Type B pancreatic cell (in vitro differentiated cells): ENCODE data around the gene DHRS2. TPM values are rescaled to one million over a fixed set of nuclear protein-coding genes. Genes with fewer than 3 reads are reported as not detected.

ENCODE experiments used
- DNase-seq: peaks from one replicate; pipeline ENCODE4 v3.0.0; 2021; ENCODE audit warnings: mixed read lengths; ENCODE audit not compliant: unreplicated experiment; ENCODE audit errors: extremely low spot score
- H3K27ac Mint-ChIP-seq: 2 replicates; pipeline ENCODE4 v1.8.0; 2021; ENCODE audit warnings: mild to moderate bottlenecking, mixed read lengths
- H3K27me3 Mint-ChIP-seq: 2 replicates; pipeline ENCODE4 v1.8.0; 2021; ENCODE audit warnings: mixed read lengths
- H3K36me3 Mint-ChIP-seq: 2 replicates; pipeline ENCODE4 v1.8.0; 2021; ENCODE audit warnings: mixed read lengths
- H3K4me1 Mint-ChIP-seq: one replicate; pipeline ENCODE4 v1.8.0; 2021; ENCODE audit warnings: mixed read lengths; ENCODE audit not compliant: unreplicated experiment
- H3K4me3 Mint-ChIP-seq: 2 replicates; pipeline ENCODE4 v1.8.0; 2021; ENCODE audit warnings: mild to moderate bottlenecking, mixed read lengths
- H3K9me3 Mint-ChIP-seq: 2 replicates; pipeline ENCODE4 v1.8.0; 2021; ENCODE audit warnings: mixed read lengths
- total RNA-seq: library from RNA; stranded (reverse); gene quantifications from 2 replicates; pipeline ENCODE4 v1.2.1, GENCODE V29; 2021; ENCODE audit warnings: low replicate concordance
- TF ChIP-seq, protein P1 (sequence below): fragments of 200-600 bp; sonication (generic); conservative IDR thresholded peaks from 2 replicates; pipeline ENCODE4 v1.5.0; 2021; ENCODE audit warnings: antibody characterized with exemption, mild to moderate bottlenecking

Gene DHRS2
- total RNA-seq, 1 donor from 2014 or later, result 1.4 TPM

GRCh38 chr14:23644919-23645336 lies 8.8 kb downstream of the DHRS2 start:
- DNase-seq, result no peak
- TF ChIP-seq, protein P1, sequence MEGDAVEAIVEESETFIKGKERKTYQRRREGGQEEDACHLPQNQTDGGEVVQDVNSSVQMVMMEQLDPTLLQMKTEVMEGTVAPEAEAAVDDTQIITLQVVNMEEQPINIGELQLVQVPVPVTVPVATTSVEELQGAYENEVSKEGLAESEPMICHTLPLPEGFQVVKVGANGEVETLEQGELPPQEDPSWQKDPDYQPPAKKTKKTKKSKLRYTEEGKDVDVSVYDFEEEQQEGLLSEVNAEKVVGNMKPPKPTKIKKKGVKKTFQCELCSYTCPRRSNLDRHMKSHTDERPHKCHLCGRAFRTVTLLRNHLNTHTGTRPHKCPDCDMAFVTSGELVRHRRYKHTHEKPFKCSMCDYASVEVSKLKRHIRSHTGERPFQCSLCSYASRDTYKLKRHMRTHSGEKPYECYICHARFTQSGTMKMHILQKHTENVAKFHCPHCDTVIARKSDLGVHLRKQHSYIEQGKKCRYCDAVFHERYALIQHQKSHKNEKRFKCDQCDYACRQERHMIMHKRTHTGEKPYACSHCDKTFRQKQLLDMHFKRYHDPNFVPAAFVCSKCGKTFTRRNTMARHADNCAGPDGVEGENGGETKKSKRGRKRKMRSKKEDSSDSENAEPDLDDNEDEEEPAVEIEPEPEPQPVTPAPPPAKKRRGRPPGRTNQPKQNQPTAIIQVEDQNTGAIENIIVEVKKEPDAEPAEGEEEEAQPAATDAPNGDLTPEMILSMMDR, result no peak
- H3K4me3 Mint-ChIP-seq, result no peak overlapping the region
- H3K9me3 Mint-ChIP-seq, result no peaks in the 10 kb centered on the region
- H3K27me3 Mint-ChIP-seq, result peaks cover 8% of the 10 kb centered on the region
- H3K4me1 Mint-ChIP-seq, result no peaks in the 10 kb centered on the region
- no peak overlapping the region for H3K27ac Mint-ChIP-seq
- no peaks in the 10 kb centered on the region for H3K36me3 Mint-ChIP-seq

GRCh38 chr14:23645504-23645811 lies 9.3 kb downstream of the DHRS2 start:
- Mint-ChIP-seq H3K4me1 (no peaks in the 10 kb centered on the region), H3K36me3 (no peaks in the 10 kb centered on the region), H3K27ac (no peak overlapping the region), H3K4me3 (no peak overlapping the region), H3K9me3 (no peaks in the 10 kb centered on the region), H3K27me3 (peaks cover 8% of the 10 kb centered on the region)
- no peak for DNase-seq
- TF ChIP-seq, protein P1, result no peak

- no peak for DNase-seq
- Mint-ChIP-seq H3K4me1 (no peaks in the 10 kb centered on the region), H3K27ac (no peak overlapping the region), H3K36me3 (no peaks in the 10 kb centered on the region), H3K27me3 (peaks cover 8% of the 10 kb centered on the region), H3K4me3 (no peak overlapping the region), H3K9me3 (no peaks in the 10 kb centered on the region)
- TF ChIP-seq, protein P1, result no peak
Measured at GRCh38 chr14:23645812-23646647, 9.9 kb downstream of the DHRS2 start.

- Mint-ChIP-seq H3K36me3 (no peaks in the 10 kb centered on the region), H3K9me3 (no peaks in the 10 kb centered on the region), H3K27ac (no peak overlapping the region), H3K4me1 (no peaks in the 10 kb centered on the region), H3K27me3 (peaks cover 8% of the 10 kb centered on the region), H3K4me3 (no peak overlapping the region)
- TF ChIP-seq, protein P1, result no peak
- no peak for DNase-seq
Measured at GRCh38 chr14:23646648-23647549, 10.7 kb downstream of the DHRS2 start.

GRCh38 chr14:23647619-23648018 lies 11.5 kb downstream of the DHRS2 start:
- TF ChIP-seq, protein P1, result no peak
- H3K27ac Mint-ChIP-seq, result no peak overlapping the region
- no peaks in the 10 kb centered on the region for H3K36me3 Mint-ChIP-seq
- no peak overlapping the region for H3K4me3 Mint-ChIP-seq
- no peak for DNase-seq
- H3K27me3 Mint-ChIP-seq, result peaks cover 8% of the 10 kb centered on the region
- no peaks in the 10 kb centered on the region for H3K4me1 Mint-ChIP-seq
- H3K9me3 Mint-ChIP-seq, result no peaks in the 10 kb centered on the region
